ENCODE results near the gene IMPG1.

The IMPG1 gene

DNA sequence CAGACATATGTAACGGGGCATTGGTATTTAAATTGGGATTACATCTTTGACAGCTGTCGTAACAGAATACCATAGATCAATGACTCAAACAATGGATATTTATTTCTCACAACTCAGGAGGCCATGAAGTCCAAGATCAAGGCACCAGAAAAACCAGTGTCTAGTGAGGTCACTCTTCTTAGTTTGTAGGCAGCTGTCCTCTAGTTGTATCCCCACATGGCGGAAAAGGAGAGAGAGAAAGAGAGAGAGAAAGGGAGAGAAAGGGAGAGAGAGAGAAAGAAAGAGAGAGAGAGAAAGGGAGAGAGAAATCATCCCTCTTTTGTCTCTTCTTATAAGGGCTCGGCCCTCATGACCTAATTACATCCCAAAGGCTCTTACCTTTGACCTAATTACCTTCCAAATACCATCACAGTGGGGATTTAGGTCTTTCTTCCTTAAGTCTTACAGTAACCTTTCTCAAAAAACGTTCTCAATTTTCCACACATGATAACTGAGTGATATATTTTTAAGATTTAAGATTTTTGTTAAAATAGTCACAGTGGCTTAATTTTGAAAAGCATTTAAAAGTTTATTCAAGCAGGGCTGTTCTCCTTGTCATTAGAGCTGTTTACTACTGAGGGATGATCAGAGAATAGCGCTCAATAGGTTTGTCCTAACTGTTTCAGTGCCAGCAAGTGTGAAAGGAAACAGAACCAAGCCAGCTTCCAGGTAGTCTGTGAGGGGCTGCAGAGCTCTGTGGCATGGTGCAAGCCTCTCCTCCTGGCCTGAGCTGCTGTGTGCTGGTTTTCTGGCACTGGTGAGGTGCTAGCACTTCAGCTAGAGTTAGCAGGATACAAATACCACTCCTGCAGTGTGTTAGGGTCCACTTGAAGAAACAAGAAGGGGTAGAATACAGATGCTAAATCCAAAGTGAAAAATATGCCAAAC is 79.0 kb downstream of the IMPG1 start:
- DNase-seq (ENCODE audit: low spot score) = no peak
- TF ChIP-seq, protein P1, sequence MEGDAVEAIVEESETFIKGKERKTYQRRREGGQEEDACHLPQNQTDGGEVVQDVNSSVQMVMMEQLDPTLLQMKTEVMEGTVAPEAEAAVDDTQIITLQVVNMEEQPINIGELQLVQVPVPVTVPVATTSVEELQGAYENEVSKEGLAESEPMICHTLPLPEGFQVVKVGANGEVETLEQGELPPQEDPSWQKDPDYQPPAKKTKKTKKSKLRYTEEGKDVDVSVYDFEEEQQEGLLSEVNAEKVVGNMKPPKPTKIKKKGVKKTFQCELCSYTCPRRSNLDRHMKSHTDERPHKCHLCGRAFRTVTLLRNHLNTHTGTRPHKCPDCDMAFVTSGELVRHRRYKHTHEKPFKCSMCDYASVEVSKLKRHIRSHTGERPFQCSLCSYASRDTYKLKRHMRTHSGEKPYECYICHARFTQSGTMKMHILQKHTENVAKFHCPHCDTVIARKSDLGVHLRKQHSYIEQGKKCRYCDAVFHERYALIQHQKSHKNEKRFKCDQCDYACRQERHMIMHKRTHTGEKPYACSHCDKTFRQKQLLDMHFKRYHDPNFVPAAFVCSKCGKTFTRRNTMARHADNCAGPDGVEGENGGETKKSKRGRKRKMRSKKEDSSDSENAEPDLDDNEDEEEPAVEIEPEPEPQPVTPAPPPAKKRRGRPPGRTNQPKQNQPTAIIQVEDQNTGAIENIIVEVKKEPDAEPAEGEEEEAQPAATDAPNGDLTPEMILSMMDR (IDR thresholded peaks at IDR 0.05) = no peak
- no peak overlapping the region for H3K27ac ChIP-seq
- no peak overlapping the region for H3K4me3 ChIP-seq

DNA sequence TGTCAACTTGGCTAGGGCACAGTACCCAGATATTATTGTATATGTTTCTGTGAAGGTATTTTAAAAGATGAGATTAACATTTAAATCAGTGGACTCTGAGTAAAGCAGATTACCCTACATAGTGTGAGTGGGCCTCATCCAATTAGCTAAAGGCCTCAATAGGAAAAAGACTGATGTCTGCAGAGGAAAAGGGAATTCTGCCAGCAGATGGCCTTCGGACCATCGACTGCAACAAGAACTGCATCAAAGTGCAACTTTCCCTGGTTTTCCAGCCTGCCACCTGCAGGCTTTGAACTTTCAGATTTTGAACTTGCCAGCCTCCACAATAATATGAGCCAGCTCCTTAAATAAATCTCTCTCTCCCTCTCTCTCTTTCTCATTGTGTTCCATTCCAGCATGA is 80.5 kb downstream of the IMPG1 start:
- H3K4me3 ChIP-seq = no peak overlapping the region
- H3K27ac ChIP-seq = no peak overlapping the region
- DNase-seq (ENCODE audit: low spot score) = no peak
- TF ChIP-seq, protein P1 (IDR thresholded peaks at IDR 0.05) = no peak

DNA sequence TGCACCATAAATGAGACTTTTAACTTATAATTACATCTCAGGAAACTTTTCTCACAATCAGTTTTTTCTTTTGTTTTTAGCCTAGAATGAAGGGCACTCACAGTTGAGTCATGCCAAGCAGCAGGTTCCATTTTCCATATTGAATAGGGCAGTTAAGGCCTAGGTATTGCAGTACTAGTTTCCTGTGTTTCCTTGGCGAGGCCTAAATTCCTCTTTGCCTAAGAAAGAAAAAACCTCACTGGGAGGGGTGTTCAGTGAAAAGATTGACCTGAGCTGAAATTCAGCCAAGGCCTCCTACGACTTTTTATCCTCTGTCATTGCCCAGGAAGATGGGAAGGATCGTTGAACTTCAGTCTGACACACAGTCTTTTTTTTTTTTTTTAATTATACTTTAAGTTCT is 85.5 kb downstream of the IMPG1 start:
- no peak for DNase-seq (ENCODE audit: low spot score)
- Histone ChIP-seq H3K27ac (no peak overlapping the region), H3K4me3 (no peak overlapping the region)
- TF ChIP-seq, protein P1 (IDR thresholded peaks at IDR 0.05) = no peak

DNA sequence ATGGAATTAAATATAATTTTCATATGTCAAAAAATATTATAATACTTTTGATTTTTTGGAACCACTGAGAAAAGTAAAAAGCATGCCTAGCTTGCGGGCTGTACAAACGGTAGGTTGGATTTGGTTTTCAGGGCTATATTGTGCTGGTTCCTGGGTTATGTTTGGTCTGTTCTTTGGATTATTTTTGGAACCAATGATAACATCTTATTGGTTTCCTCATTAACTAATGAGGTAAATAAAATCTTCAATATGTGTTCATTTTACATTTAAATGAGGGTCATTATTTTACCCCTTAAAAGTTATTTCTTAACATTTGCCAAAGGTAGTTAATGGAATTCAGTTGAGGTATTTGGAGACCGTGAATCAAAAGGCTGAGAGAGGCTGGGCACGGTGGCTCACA is 96.6 kb downstream of the IMPG1 start:
- no peak for DNase-seq (ENCODE audit: low spot score)
- TF ChIP-seq, protein P1 (IDR thresholded peaks at IDR 0.05) = no peak
- Histone ChIP-seq H3K4me3 (no peak overlapping the region), H3K27ac (no peak overlapping the region)

DNA sequence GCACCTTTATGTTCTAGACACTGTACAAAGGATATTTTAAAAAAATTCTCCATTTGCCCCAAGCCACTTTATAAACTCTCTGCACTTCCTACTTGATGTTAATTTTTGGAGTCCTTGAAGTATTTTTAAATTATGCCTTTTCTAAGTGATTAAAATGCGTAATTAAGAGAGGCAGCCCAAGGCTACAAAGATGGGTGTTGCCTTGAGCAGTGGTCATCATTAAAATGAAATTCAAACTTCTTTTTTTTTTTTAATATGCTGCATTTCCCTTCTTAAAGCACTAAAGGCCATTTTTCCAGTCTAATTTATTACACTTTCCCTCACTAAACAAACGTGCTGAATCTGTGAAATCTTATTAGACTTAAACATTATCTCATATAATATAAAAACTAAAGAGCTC is 102.4 kb downstream of the IMPG1 start:
- Histone ChIP-seq H3K27ac (no peak overlapping the region), H3K4me3 (no peak overlapping the region)
- TF ChIP-seq, protein P1 (IDR thresholded peaks at IDR 0.05) = no peak
- no peak for DNase-seq (ENCODE audit: low spot score)

DNA sequence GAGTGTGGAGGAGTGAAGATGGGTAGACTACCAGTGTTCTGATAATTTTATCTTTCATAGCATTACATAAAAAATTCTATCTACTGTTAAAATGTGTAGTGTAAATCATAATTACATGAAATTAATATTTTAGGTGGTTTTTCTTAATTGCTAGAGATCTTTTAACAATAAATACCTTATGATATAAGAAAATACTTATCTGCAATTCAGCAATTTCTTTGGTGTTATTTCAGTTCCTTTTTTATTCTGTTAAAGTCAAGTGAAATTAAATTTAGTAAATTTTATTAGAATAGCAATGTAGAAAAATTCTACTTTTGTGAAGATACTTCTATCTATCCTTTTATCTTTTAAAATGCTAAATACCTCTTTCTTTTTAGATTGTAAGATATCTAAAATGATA is 104.3 kb downstream of the IMPG1 start:
- TF ChIP-seq, protein P1 (IDR thresholded peaks at IDR 0.05) = no peak
- H3K27ac ChIP-seq = no peak overlapping the region
- no peak overlapping the region for H3K4me3 ChIP-seq
- DNase-seq (ENCODE audit: low spot score) = no peak

DNA sequence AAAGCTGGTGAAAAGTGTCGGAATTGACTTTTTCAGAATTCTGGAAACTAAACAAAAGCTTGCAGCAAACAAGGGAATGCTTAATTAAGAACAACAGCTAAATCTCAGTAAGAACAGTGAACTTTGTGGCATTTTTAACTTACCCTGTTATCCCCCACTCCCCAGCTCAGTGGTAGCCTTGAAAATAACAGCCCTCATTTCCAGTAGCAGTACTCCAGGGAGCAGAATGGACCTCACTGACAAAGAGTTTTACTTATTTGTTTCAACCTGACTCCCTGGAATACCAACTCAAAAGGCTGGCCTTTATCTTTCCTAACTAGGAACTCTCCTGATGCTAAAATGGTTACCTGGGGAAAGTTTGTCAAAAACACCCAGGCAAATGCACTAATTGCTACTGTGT is 108.9 kb downstream of the IMPG1 start:
- DNase-seq (ENCODE audit: low spot score) = no peak
- H3K4me3 ChIP-seq = no peak overlapping the region
- H3K27ac ChIP-seq = no peak overlapping the region
- TF ChIP-seq, protein P1 (IDR thresholded peaks at IDR 0.05) = no peak

Measured in coronary artery (tissue), 2 donors.